ENCODE measurements around the gene ELL3.
"Not testable (repeated sequence)": the region's sequence is repeated elsewhere in the genome, so short reads cannot be mapped to it uniquely, and the experiment has no call there.

ELL3 gene, protein sequence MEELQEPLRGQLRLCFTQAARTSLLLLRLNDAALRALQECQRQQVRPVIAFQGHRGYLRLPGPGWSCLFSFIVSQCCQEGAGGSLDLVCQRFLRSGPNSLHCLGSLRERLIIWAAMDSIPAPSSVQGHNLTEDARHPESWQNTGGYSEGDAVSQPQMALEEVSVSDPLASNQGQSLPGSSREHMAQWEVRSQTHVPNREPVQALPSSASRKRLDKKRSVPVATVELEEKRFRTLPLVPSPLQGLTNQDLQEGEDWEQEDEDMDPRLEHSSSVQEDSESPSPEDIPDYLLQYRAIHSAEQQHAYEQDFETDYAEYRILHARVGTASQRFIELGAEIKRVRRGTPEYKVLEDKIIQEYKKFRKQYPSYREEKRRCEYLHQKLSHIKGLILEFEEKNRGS

DNA sequence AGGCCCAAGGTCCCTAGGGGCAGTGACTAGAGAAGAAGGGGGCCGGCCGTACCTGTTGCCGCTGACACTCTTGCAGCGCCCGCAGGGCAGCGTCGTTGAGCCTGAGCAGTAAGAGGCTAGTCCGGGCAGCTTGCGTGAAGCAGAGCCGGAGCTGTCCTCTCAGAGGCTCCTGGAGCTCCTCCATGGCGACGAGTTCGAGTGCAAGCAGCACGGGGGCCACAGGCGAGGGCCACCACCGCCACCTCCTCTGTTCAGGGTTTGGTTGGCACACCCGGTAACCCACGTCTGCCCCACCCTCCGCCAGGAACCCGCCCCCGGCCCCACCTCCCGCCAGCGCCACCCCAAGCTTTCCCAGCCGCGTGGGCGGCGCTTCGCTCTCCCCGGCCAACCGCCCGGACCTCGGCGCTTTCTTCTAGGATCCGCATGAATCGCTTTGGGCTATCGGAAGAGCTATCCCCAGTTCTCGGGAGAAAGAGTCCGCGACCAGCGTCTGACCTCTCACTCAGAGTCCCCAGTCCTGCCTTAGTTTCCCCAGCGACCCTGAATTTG is at the start of gene ELL3:
TSS of gene ELL3 (minus strand) at position 249 of the 549 bp plus-strand sequence. CDS start at position 184, 65 bp downstream.
- DNase-seq (ENCODE audit: insufficient read length, low spot score) = no peak

DNA sequence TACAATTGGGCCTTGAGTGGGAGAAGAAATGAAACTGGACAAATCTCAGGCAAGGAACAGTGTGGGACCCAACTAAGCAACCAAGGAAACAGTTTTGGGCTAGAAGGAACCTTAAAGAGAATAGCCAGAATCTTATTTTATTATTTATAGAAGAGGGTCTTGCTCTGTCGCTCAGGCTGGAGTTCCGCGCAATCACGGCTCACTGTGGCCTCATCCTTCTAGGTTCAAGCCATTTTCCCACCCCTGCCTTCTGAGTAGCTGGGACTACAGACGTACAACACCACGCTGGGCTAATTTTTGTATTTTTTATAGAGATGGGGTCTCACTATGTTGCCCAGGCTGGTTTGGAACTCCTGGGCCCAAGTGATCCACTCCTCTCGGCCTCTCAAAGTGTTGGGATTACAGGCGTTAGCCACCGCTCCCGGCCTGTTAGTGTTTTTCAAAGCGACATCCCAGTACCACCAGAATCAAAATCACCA is 49.3 kb upstream of the ELL3 start:
- DNase-seq (ENCODE audit: insufficient read length, low spot score) (no peak), FAIRE-seq (no peak)

More for the DNA sequence above, at the start of gene ELL3:
- no peak for FAIRE-seq

DNA sequence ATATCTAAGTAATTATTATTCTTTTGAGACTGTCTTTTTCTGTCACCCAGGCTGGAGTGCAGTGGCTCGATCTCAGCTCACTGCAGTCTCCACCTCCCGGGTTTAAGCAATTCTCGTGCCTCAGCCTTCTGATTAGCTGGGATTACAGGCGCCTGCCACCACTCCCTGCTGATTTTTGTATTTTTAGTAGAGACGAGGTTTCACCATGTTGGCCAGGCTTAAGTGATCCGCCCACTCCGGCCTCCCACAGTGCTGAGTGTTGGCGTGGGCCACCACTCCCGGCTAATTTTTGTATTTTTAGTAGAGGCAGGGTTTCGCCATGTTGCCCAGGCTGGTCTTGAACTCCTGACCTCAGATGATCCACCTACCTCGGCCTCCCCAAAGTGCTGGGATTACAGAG is 48.5 kb upstream of the ELL3 start:
- FAIRE-seq; DNase-seq (ENCODE audit: insufficient read length, low spot score): not testable (repeated sequence)

DNA sequence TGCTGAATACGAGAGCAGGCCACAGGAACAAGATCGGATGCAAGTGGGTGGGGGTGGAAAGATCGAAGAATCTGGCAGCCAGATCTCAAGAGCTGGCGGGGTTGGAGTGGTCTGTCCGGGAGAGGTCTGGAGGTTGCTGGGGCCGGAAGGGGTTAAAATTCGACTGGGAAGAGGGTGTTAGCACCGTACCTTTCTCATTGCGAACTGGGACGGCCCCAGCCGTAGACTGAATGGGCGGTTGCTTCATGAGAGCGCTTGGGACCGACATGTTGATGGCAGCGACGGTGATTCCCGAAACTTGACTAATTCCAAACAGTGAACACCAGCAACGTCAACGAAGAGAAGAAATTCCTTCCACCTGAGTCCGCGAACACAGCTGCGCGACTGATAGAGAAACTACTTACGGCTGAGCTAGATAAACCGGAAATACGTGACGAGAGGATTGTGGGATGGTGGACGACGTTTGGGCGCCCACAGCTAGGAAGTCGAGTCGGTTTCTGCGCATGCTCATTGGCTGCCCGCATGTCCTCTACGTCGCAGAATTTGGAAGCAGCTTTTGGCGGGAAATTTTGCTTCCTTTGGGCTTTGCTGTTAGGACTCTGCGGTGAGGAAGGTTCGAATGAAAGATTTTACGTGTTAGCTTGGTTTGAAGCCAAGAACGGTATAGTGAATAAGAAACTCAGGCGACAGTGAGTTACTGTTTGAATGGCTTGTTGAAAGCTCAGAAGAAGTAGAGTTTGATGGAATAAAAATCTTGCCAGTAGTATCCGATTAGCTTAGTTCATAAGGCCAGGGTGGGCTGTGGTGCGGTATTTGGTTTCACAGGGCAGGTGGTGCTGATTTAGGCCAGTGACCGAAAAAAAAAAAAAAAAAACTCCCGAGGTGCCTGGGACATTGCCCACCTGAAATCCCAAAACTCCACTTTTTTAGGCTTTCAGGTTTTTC is 47.8 kb upstream of the ELL3 start, which contains the start of gene MFAP1:
TSS of gene MFAP1 (minus strand) at position 389 of the 945 bp plus-strand sequence. CDS start at position 268, 121 bp downstream.
- peak; percentile 100 for FAIRE-seq
- peak; percentile 87 for DNase-seq (ENCODE audit: insufficient read length, low spot score)

DNA sequence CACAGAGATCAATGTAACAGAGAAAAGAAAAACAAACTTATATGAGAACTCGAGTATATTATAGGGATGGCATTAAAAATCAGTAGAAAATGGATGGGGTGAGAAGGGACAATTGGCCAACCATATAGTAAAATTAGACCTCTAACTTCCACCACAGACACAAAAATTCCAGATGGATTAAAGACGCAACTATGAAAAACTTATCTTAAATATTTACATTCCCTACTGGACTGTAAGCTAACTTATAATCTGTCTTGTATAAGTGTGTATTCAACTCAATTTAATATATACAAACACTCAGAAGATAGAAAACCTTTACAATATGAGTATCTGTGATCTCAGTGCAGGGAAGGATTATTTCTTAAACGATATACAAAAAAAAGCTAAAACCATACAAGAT is 44.7 kb upstream of the ELL3 start:
- no peak for FAIRE-seq
- DNase-seq (ENCODE audit: insufficient read length, low spot score) = no peak

DNA sequence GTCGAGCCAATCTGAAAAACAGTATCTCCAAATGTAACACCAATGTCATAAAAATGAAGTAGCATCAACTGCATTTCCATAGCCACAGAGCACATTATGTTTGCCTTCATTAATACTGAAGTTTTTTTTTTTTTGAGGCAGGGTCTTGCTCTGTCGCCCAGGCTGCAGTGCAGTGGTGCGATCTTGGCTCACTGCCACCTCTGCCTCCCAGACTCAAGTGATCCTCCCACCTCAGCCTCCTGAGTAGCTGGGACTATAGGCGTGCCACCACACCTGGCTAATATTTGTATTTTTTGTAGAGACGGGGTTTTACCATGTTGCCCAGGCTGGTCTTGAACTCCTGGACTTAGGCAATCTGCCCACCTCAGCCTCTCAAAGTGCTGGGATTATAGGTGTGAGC is 38.3 kb upstream of the ELL3 start:
- not testable (repeated sequence) for DNase-seq (ENCODE audit: insufficient read length, low spot score); FAIRE-seq

DNA sequence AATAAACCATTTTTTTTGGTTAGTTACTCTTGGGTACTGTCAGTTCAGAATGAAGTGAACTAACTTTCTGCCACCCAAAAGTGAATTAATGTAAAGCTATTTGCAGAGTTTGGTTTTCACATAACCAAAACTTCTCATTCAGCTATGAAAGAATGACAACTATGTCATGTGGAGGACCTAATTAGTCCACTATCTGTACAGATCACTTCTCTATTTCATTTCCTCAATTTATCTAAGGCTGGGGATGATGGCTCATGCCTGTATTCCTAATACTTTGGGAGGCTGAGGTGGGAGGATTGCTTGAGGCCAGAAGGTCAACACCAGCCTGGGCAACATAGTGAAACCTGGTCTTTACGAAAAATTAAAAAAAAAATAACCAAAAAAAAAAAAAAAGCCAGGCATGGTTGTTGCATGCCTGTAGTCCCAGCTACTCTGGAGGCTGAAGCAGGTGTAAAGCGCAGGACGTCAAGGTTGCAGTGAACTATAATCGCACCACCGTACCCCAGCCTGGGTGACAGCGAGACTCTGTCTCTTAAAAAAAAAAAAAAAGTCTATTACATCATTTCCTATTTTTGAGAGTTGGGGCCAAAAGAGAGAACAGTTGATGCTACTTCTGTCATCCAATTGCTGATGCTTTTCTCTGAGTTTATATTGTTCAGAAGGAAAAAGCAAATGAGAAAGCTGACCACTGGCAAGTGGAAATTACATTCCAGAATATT is 32.4 kb upstream of the ELL3 start:
- DNase-seq (ENCODE audit: insufficient read length, low spot score) = no peak
- peak; percentile 21 for FAIRE-seq

DNA sequence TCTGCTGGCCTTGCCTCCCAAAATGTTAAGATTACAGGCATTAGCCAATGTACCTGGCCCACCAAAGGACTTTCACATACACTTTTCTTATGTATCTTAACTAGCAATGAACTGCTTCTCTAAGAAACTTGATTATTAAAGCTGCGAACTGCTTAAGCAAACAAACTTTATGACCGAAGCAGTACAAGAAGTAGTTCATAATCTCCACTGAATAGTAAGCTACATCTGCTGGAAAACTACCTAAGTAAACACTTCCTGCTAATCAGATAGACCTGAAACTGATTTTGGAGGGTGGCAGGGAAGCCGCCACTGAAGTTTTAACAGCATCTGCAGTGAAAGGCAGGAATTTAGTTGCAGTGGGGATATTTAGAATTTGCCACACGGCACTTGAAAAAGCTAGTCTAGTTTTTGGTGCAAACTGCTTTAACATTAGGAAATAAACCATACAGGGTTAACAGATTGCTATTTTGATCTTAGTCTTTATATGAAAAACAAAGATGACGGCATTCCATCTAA is 31.7 kb upstream of the ELL3 start:
- no peak for FAIRE-seq
- DNase-seq (ENCODE audit: insufficient read length, low spot score) = no peak

DNA sequence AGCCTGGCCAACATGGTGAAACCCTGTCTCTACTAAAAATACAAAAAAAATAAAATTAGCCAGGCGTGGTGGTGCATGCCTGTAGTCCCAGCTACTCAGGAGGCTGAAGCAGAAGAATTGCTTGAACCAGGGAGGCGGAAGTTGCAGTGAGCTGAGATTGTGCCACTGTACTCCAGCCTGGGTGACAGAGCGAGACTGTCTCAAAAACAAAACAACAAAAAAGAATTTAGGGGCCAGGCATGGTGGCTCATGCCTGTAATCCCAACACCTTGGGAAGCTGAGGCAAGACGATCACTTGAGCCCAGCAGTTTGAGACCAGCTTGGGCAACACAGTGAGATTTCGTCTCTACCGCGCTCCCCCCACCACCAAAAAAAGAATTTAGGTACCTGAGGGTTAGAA is 25.9 kb upstream of the ELL3 start:
- DNase-seq (ENCODE audit: insufficient read length, low spot score); FAIRE-seq: not testable (repeated sequence)

DNA sequence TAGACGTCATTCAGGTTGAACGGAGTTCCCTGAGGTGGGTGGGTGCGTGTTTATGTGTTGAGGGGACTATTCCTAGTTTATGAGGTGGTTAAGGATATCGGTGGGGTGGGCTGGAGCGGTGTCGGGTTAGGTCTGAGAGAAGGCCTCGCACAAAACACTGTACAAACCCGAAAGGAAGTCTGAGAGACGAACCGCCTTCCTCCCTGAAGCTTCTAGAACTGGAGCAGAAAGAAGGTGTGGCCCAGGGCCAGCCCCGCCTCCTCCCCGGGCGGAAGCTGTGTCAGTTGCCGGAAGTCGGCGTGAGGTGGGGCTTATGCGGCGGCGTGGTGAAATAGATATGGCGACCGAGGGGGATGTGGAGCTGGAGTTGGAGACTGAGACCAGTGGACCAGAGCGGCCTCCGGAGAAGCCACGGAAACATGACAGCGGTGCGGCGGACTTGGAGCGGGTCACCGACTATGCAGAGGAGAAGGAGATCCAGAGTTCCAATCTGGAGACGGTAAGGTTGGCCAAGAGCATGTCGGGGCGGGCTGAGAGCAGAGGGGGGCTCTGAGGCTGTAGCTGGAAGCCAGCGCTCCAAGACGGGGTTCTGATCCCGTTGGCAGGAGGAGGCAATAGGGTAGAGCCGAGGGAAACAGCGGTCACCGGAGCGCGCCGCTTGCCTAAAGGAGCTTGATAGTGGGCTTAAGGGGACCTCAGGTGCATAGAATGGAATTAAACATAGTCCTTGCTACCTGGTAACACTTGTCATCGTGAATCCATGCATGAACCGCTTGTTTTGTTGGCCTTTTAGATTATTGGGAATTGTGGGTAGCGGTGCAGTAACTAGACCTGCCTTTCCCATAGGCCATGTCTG is 23.7 kb upstream of the ELL3 start, which contains the start of gene HYPK:
TSS of gene HYPK (plus strand) at position 314 of the 856 bp plus-strand sequence. CDS start at position 338, 24 bp downstream.
- FAIRE-seq (peak; percentile 87), DNase-seq (ENCODE audit: insufficient read length, low spot score) (peak; percentile 76)

DNA sequence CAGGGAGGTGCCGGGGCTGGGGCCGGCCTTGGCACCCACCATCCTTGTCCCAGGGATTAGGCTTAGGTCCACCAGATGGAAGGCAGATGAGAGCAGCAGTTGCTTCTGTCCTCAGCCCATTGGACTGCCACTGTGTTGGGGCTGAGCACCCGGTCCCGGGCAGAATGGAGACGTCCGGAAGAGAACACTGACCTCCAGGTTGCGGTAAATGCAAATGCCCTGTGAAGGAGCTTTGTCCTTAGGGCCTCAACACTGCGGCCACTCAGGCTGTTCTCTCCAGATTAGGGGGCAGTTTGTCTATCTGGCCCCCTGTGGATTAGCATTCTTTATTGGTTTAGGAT is 23.1 kb upstream of the ELL3 start, which contains the start of gene SERINC4:
TSS of gene SERINC4 (minus strand) at position 276 of the 341 bp plus-strand sequence. CDS start at position 42, 234 bp downstream.
- DNase-seq (ENCODE audit: insufficient read length, low spot score) (no peak), FAIRE-seq (no peak)

DNA sequence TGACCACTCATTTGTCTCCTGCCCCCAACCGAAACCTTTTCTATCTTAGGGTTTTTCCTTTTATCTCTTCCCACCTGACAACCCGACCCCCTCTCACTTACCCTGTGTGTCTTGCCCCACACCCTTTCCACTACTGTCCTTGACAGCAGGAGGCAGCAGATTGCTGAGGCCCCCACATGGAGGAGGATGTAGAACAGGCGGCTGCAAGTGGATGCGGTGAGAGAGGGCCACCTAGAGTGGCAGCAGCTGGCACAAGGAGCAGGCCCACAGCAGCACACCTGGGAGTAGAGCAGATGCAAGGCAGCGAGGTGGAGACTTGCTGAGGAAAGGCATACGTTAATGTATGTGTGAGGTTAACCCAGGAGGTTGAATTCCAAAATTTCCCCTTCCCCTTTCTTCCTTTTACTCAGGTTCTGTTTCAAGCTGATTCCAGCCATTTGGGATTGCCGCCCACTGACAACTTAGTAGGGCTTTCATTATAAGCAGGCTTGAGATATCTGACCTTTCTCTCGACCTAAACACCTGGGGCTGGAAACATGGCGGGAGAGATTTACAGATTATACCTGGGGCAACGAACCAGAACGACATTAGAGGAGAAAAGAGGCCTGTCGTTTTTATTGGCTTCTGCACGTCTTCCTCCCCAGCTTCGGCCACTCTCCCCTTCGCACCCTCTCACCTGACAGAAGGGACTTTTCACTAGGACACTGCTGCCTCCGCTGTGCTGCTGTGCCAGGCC is 22.6 kb upstream of the ELL3 start:
- DNase-seq (ENCODE audit: insufficient read length, low spot score) (no peak), FAIRE-seq (no peak)

DNA sequence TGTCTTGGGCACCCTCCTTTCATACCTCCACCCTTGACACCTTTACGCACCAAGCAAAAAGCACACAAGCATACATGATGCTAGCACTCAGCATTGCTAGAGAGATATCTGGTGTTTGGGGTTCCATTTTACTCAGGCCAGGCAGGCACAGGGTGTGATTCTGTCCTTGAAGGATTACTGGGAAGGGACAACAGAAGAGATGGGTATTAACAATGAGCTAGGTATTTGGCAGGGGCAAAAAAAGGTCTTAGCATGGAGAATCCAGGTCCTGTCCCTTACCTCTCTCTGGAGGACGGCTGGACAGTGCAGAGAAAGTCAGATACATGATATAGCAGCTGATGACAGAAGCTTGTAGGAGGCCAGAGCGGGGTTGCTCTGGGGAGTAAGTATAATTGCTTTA is 19.8 kb upstream of the ELL3 start:
- FAIRE-seq (no peak), DNase-seq (ENCODE audit: insufficient read length, low spot score) (no peak)

DNA sequence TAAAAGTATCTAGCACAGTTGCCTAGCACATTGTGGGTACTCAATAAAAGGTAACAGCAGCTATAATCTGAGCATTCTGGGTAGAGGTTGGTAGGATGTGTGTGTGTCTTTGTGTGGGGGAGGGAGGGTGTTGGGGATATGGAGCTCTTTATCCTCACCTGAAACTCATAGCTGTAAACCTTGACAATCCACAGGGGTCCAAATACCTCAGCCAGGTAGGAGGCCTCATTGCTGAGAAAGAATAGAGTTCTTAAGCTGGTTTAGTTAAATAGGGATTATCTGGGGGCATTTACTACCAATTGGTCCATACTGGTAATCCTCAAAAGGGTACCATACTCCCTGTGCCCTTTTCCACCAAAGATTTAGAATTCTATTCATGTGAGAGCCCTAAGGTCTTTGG is 19.2 kb upstream of the ELL3 start:
- FAIRE-seq = no peak
- no peak for DNase-seq (ENCODE audit: insufficient read length, low spot score)

DNA sequence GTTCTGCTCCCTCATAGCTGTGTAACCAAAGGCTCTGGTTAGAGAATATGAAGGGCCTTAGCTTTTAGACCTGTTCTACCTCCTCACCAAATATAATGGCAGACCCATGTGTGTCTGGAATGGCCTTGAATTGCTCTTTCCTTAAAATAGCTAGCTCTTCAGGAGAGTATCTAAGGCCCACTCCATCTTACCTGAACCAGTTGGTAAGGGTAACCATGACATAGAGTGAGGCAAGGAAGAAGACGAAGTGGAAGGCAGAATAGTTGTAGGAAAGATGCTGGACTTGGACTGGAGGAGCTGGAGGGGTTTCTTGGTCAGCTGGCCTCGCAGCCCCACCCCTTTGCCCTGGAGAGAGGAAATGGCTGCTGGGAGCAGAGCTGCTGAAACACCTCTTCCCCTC is 18.4 kb upstream of the ELL3 start:
- DNase-seq (ENCODE audit: insufficient read length, low spot score) = no peak
- FAIRE-seq = no peak

DNA sequence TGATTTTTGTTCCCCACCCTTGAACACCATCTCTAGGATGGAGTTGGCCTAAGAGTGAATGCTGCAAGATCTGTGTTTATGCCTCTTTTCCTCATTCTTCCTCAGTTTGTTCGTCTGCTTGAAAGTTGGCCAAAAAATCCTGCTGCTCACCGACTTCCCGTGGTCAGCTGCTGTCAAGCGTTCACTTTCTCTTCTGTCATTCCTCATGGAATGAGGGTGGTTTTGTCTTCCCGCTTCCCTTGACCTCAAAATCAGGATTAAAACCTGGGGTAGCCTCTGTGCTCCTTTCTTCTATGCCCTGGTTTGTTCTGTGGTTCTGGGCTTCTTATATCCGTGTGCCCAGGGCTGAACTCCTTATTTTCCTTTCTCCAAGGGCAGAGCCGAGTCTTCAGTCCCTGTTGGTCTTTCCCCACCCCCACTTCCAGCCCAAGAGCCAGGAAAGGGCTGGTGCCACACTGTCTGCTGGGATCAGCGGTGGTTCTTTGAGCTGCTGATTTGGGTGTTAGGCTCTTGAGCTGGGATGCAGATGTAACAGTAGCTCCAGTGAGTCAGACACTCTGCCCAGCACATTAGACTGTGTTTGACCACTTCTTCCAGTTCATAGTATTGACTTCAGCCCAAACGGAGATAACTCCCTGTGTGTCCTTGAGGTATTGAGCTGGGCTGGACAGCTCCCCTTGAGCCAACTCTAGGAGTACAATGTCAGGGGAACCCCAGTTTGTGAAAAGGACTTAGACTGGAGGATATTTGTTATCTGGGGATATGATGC is 17.7 kb upstream of the ELL3 start:
- FAIRE-seq = no peak

DNA sequence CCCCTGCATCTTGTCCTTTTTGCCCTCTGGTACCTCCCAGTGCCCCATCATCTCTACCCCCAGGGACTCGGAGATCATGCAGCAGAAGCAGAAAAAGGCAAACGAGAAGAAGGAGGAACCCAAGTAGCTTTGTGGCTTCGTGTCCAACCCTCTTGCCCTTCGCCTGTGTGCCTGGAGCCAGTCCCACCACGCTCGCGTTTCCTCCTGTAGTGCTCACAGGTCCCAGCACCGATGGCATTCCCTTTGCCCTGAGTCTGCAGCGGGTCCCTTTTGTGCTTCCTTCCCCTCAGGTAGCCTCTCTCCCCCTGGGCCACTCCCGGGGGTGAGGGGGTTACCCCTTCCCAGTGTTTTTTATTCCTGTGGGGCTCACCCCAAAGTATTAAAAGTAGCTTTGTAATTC is 16.9 kb upstream of the ELL3 start:
- FAIRE-seq (no peak), DNase-seq (ENCODE audit: insufficient read length, low spot score) (no peak)

More for the DNA sequence above, 17.7 kb upstream of the ELL3 start:
- no peak for DNase-seq (ENCODE audit: insufficient read length, low spot score)

All from GM19239 (cell line).